Hepatocyte (in vitro differentiated cells): ENCODE measurements around the gene PSMD2. TPM values are rescaled to one million over a fixed set of nuclear protein-coding genes. Genes with fewer than 3 reads are reported as not detected.
"Not testable (repeated sequence)": the region's sequence is repeated elsewhere in the genome, so short reads cannot be mapped to it uniquely, and the experiment has no call there.

Source experiments
- DNase-seq: peaks from one replicate; pipeline ENCODE4 v3.0.0-alpha.2; 2016; ENCODE audit warnings: low spot score
- H2AFZ ChIP-seq: fragments of 200-600 bp; sonication (generic); 2 replicates; pipeline ENCODE4 v1.6.0; 2016; ENCODE audit warnings: antibody characterized with exemption, mild to moderate bottlenecking
- H3K27ac ChIP-seq: fragments of 200-600 bp; sonication (generic); 2 replicates; pipeline ENCODE4 v1.5.1; 2016; ENCODE audit warnings: mild to moderate bottlenecking
- H3K27me3 ChIP-seq: fragments of 200-600 bp; sonication (generic); 2 replicates; pipeline ENCODE4 v1.6.1; 2016
- H3K36me3 ChIP-seq: fragments of 200-600 bp; sonication (generic); replicated peaks from 2 replicates; pipeline ENCODE4 v1.5.1; 2016; ENCODE audit warnings: low read depth; ENCODE audit not compliant: insufficient read depth
- H3K4me1 ChIP-seq: fragments of 200-600 bp; sonication (generic); 2 replicates; pipeline ENCODE4 v1.5.1; 2016; ENCODE audit warnings: mild to moderate bottlenecking, moderate library complexity; ENCODE audit not compliant: insufficient read depth
- H3K4me2 ChIP-seq: fragments of 200-600 bp; sonication (generic); 2 replicates; pipeline ENCODE4 v1.6.0; 2016
- H3K4me3 ChIP-seq: fragments of 200-600 bp; sonication (generic); 2 replicates; pipeline ENCODE4 v1.5.1; 2016; ENCODE audit warnings: mild to moderate bottlenecking
- H3K79me2 ChIP-seq: fragments of 200-600 bp; sonication (generic); 2 replicates; pipeline ENCODE4 v1.6.0; 2017; ENCODE audit warnings: mild to moderate bottlenecking
- H3K9me2 ChIP-seq: fragments of 200-600 bp; sonication (generic); replicated peaks from 2 replicates; pipeline ENCODE4 v1.6.0; 2017; ENCODE audit warnings: mild to moderate bottlenecking; ENCODE audit not compliant: insufficient read depth
- H3K9me3 ChIP-seq: fragments of 200-600 bp; sonication (generic); 2 replicates; pipeline ENCODE4 v1.5.1; 2016; ENCODE audit warnings: low read depth, mild to moderate bottlenecking
- H4K20me1 ChIP-seq: fragments of 200-600 bp; sonication (generic); 2 replicates; pipeline ENCODE4 v1.6.0; 2016; ENCODE audit warnings: mild to moderate bottlenecking; ENCODE audit not compliant: insufficient read depth, poor library complexity, severe bottlenecking
- CTCF ChIP-seq: fragments of 200-600 bp; sonication (generic); IDR thresholded peaks from 2 replicates; pipeline ENCODE4 v1.5.1; 2016; ENCODE audit warnings: antibody characterized with exemption, mild to moderate bottlenecking; ENCODE audit not compliant: poor library complexity
- EZH2 ChIP-seq: fragments of 200-600 bp; sonication (generic); IDR thresholded peaks from 2 replicates; pipeline ENCODE4 v1.6.1; 2016; ENCODE audit warnings: antibody characterized with exemption, mild to moderate bottlenecking, borderline replicate concordance
- EZH2phosphoT487 ChIP-seq: fragments of 200-600 bp; sonication (generic); IDR thresholded peaks from one replicate; pipeline ENCODE4 v1.6.1; 2018; ENCODE audit warnings: antibody characterized with exemption, mild to moderate bottlenecking, low read depth, moderate library complexity; ENCODE audit not compliant: unreplicated experiment, severe bottlenecking
- WGBS: methylation state at CpG from one replicate; pipeline ENCODE4 v1.1.6; 2016; ENCODE audit warnings: low lambda C conversion rate; ENCODE audit errors: missing lambda C conversion rate; 5-methylcytosine and 5-hydroxymethylcytosine counted together
- polyA plus RNA-seq: library from polyadenylated mRNA; unstranded; fragments of >200 nt; fragmentation: Nextera tagmentation; extraction: Ambion mirVana; gene quantifications from 2 replicates; pipeline ENCODE4 v1.2.1, GENCODE V29; 2016
- total RNA-seq: library from RNA; depleted of rRNA; stranded (reverse); fragments of >200 nt; gene quantifications from 2 replicates; pipeline ENCODE4 v1.2.3, GENCODE V29; 2014

The PSMD2 gene
- total and polyA plus RNA-seq, 2 experiments from 2014 or later, result 232 to 241 TPM

GRCh38 chr3:184337399-184337714, 38.3 kb downstream of the PSMD2 start, which contains the start of gene FAM131A:
TSS of gene FAM131A (plus strand) at chr3:184337600. CDS start at chr3:184337631, 31 bp downstream.
- H3K27ac ChIP-seq, result peak within 1 kb of the TSS; percentile 100
- H3K4me1 ChIP-seq, result peaks cover 16% of the 10 kb centered on the region
- no peaks in the 10 kb centered on the region for H3K9me3 ChIP-seq
- no peaks in the 10 kb centered on the region for H3K9me2 ChIP-seq
- H4K20me1 ChIP-seq, result peaks cover 20% of the 10 kb centered on the region
- TF ChIP-seq EZH2 (no peak), CTCF (no peak), EZH2phosphoT487 (no peak)
- peaks cover 37% of the 10 kb centered on the region for H3K79me2 ChIP-seq
- H2AFZ ChIP-seq, result no peak within 1 kb of the TSS
- WGBS, result 92% methylated on average over 6 of the region's 6 CpGs
- peak within 1 kb of the TSS; percentile 82 for H3K4me3 ChIP-seq
- H3K4me2 ChIP-seq, result peak within 1 kb of the TSS; percentile 75
- no peak for DNase-seq
- H3K27me3 ChIP-seq, result no peaks in the 10 kb centered on the region
- H3K36me3 ChIP-seq, result no peaks in the 10 kb centered on the region

GRCh38 chr3:184337981-184338380, 38.9 kb downstream of the PSMD2 start:
- TF ChIP-seq CTCF (no peak), EZH2 (no peak)
- Histone ChIP-seq H4K20me1 (peaks cover 16% of the 10 kb centered on the region), H3K9me2 (no peaks in the 10 kb centered on the region), H3K4me2 (peak overlapping the region; percentile 53), H3K79me2 (peaks cover 37% of the 10 kb centered on the region), H3K27me3 (no peaks in the 10 kb centered on the region), H2AFZ (no peak overlapping the region), H3K27ac (peak overlapping the region; percentile 100), H3K4me1 (peaks cover 16% of the 10 kb centered on the region), H3K4me3 (no peak overlapping the region), H3K36me3 (no peaks in the 10 kb centered on the region), H3K9me3 (no peaks in the 10 kb centered on the region)
- DNase-seq, result no peak
- 94% methylated on average over 7 of the region's 7 CpGs for WGBS

- DNase-seq, result peak; percentile 85
- H3K27me3 ChIP-seq, result no peaks in the 10 kb centered on the region
- peak overlapping the region; percentile 53 for H3K4me2 ChIP-seq
- H3K9me3 ChIP-seq, result no peaks in the 10 kb centered on the region
- no peaks in the 10 kb centered on the region for H3K36me3 ChIP-seq
- H3K4me1 ChIP-seq, result peaks cover 16% of the 10 kb centered on the region
- H3K4me3 ChIP-seq, result no peak overlapping the region
- TF ChIP-seq EZH2phosphoT487 (no peak), CTCF (no peak), EZH2 (no peak)
- H3K27ac ChIP-seq, result peak overlapping the region; percentile 100
- peaks cover 37% of the 10 kb centered on the region for H3K79me2 ChIP-seq
- peaks cover 14% of the 10 kb centered on the region for H4K20me1 ChIP-seq
- 28% methylated on average over 27 of the region's 37 CpGs for WGBS
- no peak overlapping the region for H2AFZ ChIP-seq
- H3K9me2 ChIP-seq, result no peaks in the 10 kb centered on the region
Measured at GRCh38 chr3:184338511-184338945, 39.5 kb downstream of the PSMD2 start.

- peaks cover 37% of the 10 kb centered on the region for H3K79me2 ChIP-seq
- H3K4me2 ChIP-seq, result peak overlapping the region; percentile 53
- H3K27me3 ChIP-seq, result no peaks in the 10 kb centered on the region
- H3K4me1 ChIP-seq, result peaks cover 16% of the 10 kb centered on the region
- no peak for DNase-seq
- peaks cover 10% of the 10 kb centered on the region for H4K20me1 ChIP-seq
- TF ChIP-seq EZH2, result no peak
- TF ChIP-seq EZH2phosphoT487, result no peak
- no peak for TF ChIP-seq CTCF
- no peak overlapping the region for H2AFZ ChIP-seq
- no peaks in the 10 kb centered on the region for H3K9me2 ChIP-seq
- H3K4me3 ChIP-seq, result no peak overlapping the region
- no peaks in the 10 kb centered on the region for H3K9me3 ChIP-seq
- 72% methylated on average over 8 of the region's 8 CpGs for WGBS
- H3K27ac ChIP-seq, result peak overlapping the region; percentile 10
- H3K36me3 ChIP-seq, result no peaks in the 10 kb centered on the region
Measured at GRCh38 chr3:184339001-184339400, 40.0 kb downstream of the PSMD2 start.

GRCh38 chr3:184339451-184340135, 40.6 kb downstream of the PSMD2 start:
- not testable (repeated sequence) for H3K27me3 ChIP-seq, H2AFZ ChIP-seq, H3K27ac ChIP-seq, H3K4me3 ChIP-seq, H3K9me3 ChIP-seq, H4K20me1 ChIP-seq, DNase-seq, H3K4me2 ChIP-seq, H3K9me2 ChIP-seq, H3K36me3 ChIP-seq
- 95% methylated on average over 19 of the region's 19 CpGs for WGBS
- Histone ChIP-seq H3K79me2 (peaks cover 37% of the 10 kb centered on the region), H3K4me1 (peaks cover 16% of the 10 kb centered on the region)
